Measurements from ENCODE around the gene FBXL3. TPM values are rescaled to one million over a fixed set of nuclear protein-coding genes. Genes with fewer than 3 reads are reported as not detected.
"Not testable (repeated sequence)": the region's sequence is repeated elsewhere in the genome, so short reads cannot be mapped to it uniquely, and the experiment has no call there.

The FBXL3 gene
- polyA plus RNA-seq, 1 donor = 64.1 TPM

GRCh38 chr13:77031656-77032243, 4.8 kb upstream of the FBXL3 start:
- no peak for DNase-seq

GRCh38 chr13:77029436-77029835, 2.5 kb upstream of the FBXL3 start:
- DNase-seq = peak; percentile 4

GRCh38 chr13:77028202-77028601, 1.2 kb upstream of the FBXL3 start:
- peak; percentile 12 for DNase-seq

- peak; percentile 72 for DNase-seq
Measured at GRCh38 chr13:77026255-77026860, 601 bp downstream of the FBXL3 start.

GRCh38 chr13:77022341-77022740, 4.6 kb downstream of the FBXL3 start:
- no peak for DNase-seq

GRCh38 chr13:77019756-77020155, 7.2 kb downstream of the FBXL3 start:
- DNase-seq = no peak

GRCh38 chr13:77016888-77017623, 9.9 kb downstream of the FBXL3 start:
- DNase-seq = no peak

- no peak for DNase-seq
Measured at GRCh38 chr13:77016251-77016812, 10.6 kb downstream of the FBXL3 start.

GRCh38 chr13:77014906-77015685, 11.9 kb downstream of the FBXL3 start:
- no peak for DNase-seq

GRCh38 chr13:77013853-77014542, 13.0 kb downstream of the FBXL3 start:
- DNase-seq = no peak

GRCh38 chr13:77009719-77010118, 17.2 kb downstream of the FBXL3 start:
- DNase-seq = not testable (repeated sequence)

GRCh38 chr13:77009011-77009410, 17.9 kb downstream of the FBXL3 start:
- no peak for DNase-seq

- DNase-seq = not testable (repeated sequence)
Measured at GRCh38 chr13:77008337-77008736, 18.6 kb downstream of the FBXL3 start.

- DNase-seq = no peak
Measured at GRCh38 chr13:77002590-77003190, 24.3 kb downstream of the FBXL3 start.

GRCh38 chr13:77001963-77002587, 24.9 kb downstream of the FBXL3 start:
- no peak for DNase-seq

GRCh38 chr13:77001540-77001939, 25.4 kb downstream of the FBXL3 start:
- DNase-seq = no peak

GRCh38 chr13:77000475-77000874, 26.5 kb downstream of the FBXL3 start:
- DNase-seq = no peak

GRCh38 chr13:76994281-76994680, 32.7 kb downstream of the FBXL3 start:
- no peak for DNase-seq

- DNase-seq = no peak
Measured at GRCh38 chr13:76993473-76993872, 33.5 kb downstream of the FBXL3 start.

- DNase-seq = no peak
Measured at GRCh38 chr13:76993021-76993420, 33.9 kb downstream of the FBXL3 start.

GRCh38 chr13:76992548-76993001, 34.4 kb downstream of the FBXL3 start:
- DNase-seq = no peak

Data from left kidney (tissue), 2 donors.